ENCODE data around the gene LURAP1L. TPM values are rescaled to one million over a fixed set of nuclear protein-coding genes. Genes with fewer than 3 reads are reported as not detected.

LURAP1L gene
- total and polyA plus RNA-seq, 11 donors: 1.4 to 5.7 (median 2.9) TPM

GRCh38 chr9:12853051-12853450 lies 78.2 kb downstream of the LURAP1L start:
- intact Hi-C loops (cut with DNase I): no loop called here
- TF ChIP-seq, protein P1, sequence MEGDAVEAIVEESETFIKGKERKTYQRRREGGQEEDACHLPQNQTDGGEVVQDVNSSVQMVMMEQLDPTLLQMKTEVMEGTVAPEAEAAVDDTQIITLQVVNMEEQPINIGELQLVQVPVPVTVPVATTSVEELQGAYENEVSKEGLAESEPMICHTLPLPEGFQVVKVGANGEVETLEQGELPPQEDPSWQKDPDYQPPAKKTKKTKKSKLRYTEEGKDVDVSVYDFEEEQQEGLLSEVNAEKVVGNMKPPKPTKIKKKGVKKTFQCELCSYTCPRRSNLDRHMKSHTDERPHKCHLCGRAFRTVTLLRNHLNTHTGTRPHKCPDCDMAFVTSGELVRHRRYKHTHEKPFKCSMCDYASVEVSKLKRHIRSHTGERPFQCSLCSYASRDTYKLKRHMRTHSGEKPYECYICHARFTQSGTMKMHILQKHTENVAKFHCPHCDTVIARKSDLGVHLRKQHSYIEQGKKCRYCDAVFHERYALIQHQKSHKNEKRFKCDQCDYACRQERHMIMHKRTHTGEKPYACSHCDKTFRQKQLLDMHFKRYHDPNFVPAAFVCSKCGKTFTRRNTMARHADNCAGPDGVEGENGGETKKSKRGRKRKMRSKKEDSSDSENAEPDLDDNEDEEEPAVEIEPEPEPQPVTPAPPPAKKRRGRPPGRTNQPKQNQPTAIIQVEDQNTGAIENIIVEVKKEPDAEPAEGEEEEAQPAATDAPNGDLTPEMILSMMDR (IDR thresholded peaks at IDR 0.05): no peak
- no peak for TF ChIP-seq POLR2A (IDR thresholded peaks at IDR 0.05)
- Histone ChIP-seq H3K27me3 (no peaks in the 10 kb centered on the region), H3K36me3 (no peaks in the 10 kb centered on the region), H3K4me1 (peaks cover 0 to 3% (median 0%) of the 10 kb centered on the region in 12 donors), H3K9me3 (no peaks in the 10 kb centered on the region), H3K27ac (no peak overlapping the region), H3K4me3 (no peak overlapping the region)
- WGBS, 4 donors: 83 to 88% (median 86%) methylated on average over 4 of the region's 4 CpGs
- DNase-seq: no peak
- no peak for ATAC-seq

DNA sequence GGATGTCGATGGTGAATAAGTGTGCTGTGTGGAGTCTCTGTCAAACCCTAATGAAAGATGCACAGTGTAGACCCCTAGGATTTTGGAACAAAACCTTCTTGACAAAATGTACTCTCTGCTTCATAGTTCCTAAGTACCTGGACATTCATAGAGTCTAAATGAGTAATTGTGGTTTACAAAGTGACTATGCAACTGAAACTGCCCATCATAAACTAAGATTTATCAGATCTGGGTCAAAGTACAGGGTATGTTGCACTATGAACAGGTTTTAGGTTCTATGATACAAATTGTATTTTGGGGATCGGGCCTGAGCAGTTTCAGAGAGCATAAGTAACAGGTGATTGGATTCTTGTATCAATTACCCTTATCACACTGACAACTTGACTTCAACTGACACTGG lies 79.4 kb downstream of the LURAP1L start:
- H3K4me1 ChIP-seq: peaks cover 0 to 3% (median 0%) of the 10 kb centered on the region in 12 donors
- TF ChIP-seq, protein P1 (IDR thresholded peaks at IDR 0.05): no peak
- TF ChIP-seq POLR2A (IDR thresholded peaks at IDR 0.05): no peak
- no peaks in the 10 kb centered on the region for H3K27me3 ChIP-seq
- H3K36me3 ChIP-seq: no peaks in the 10 kb centered on the region
- DNase-seq: no peak
- intact Hi-C loops (cut with DNase I): no loop called here
- ATAC-seq: no peak
- WGBS, 4 donors: 93 to 97% (median 95%) methylated on average over 2 of the region's 2 CpGs
- no peak overlapping the region for H3K27ac ChIP-seq
- H3K9me3 ChIP-seq: no peaks in the 10 kb centered on the region
- H3K4me3 ChIP-seq: no peak overlapping the region

- 89 to 94% (median 91%) methylated on average over 4 of the region's 4 CpGs for WGBS, 4 donors
- H3K27ac ChIP-seq: no peak overlapping the region
- H3K36me3 ChIP-seq: no peaks in the 10 kb centered on the region
- TF ChIP-seq, protein P1 (IDR thresholded peaks at IDR 0.05): no peak
- TF ChIP-seq POLR2A (IDR thresholded peaks at IDR 0.05): no peak
- no peak for ATAC-seq
- no peak overlapping the region for H3K4me3 ChIP-seq
- no peaks in the 10 kb centered on the region for H3K27me3 ChIP-seq
- no peak for DNase-seq
- intact Hi-C loops (cut with DNase I): loop anchor here in 1 of 10 donors (5.0 kb wide), 1 partner anchor 78 kb away; the partner anchor contains the start of gene LURAP1L
- no peaks in the 10 kb centered on the region for H3K9me3 ChIP-seq
- peaks cover 0 to 4% (median 0%) of the 10 kb centered on the region in 12 donors for H3K4me1 ChIP-seq
These were observed 80.2 kb downstream of the LURAP1L start for GRCh38 chr9:12855066-12855465.

GRCh38 chr9:12856603-12857002 lies 81.8 kb downstream of the LURAP1L start:
- H3K27ac ChIP-seq: no peak overlapping the region
- 43 to 51% (median 48%) methylated on average over 5 of the region's 5 CpGs for WGBS, 4 donors
- DNase-seq (no peak), ATAC-seq (no peak)
- peaks cover 0 to 10% (median 0%) of the 10 kb centered on the region in 12 donors for H3K4me1 ChIP-seq
- intact Hi-C loops (cut with DNase I): loop anchor here in 1 of 10 donors (5.0 kb wide), 1 partner anchor 79 kb away; the partner anchor contains the start of gene LURAP1L
- H3K4me3 ChIP-seq: no peak overlapping the region
- H3K9me3 ChIP-seq: no peaks in the 10 kb centered on the region
- no peaks in the 10 kb centered on the region for H3K27me3 ChIP-seq
- no peaks in the 10 kb centered on the region for H3K36me3 ChIP-seq
- no peak for TF ChIP-seq POLR2A (IDR thresholded peaks at IDR 0.05)
- TF ChIP-seq, protein P1 (IDR thresholded peaks at IDR 0.05): no peak

All from heart left ventricle (tissue), 16 donors.